ENCODE results near the gene MLN.

DNA sequence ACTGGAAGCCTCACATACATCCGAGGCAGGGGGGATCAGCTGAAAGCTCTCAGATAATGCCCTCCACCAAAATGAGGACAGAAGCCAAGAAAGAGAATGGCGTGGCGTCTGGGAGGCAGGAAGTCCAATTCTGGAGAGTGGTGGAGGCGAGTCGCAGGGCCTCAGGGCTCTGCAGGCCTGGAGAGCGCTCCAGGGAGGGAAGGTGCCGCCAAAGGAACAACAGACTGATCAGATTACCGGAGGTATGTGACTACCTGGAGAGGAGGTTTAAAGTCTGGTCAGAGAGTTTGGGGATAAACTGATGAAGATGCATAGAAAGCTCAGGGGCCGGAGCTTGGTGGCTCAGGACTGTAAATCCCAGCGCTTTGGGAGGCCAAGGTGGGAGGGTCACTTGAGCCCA is 45.9 kb downstream of the MLN start:
- TF ChIP-seq, protein P1, sequence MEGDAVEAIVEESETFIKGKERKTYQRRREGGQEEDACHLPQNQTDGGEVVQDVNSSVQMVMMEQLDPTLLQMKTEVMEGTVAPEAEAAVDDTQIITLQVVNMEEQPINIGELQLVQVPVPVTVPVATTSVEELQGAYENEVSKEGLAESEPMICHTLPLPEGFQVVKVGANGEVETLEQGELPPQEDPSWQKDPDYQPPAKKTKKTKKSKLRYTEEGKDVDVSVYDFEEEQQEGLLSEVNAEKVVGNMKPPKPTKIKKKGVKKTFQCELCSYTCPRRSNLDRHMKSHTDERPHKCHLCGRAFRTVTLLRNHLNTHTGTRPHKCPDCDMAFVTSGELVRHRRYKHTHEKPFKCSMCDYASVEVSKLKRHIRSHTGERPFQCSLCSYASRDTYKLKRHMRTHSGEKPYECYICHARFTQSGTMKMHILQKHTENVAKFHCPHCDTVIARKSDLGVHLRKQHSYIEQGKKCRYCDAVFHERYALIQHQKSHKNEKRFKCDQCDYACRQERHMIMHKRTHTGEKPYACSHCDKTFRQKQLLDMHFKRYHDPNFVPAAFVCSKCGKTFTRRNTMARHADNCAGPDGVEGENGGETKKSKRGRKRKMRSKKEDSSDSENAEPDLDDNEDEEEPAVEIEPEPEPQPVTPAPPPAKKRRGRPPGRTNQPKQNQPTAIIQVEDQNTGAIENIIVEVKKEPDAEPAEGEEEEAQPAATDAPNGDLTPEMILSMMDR (conservative IDR thresholded peaks at IDR 0.05; ENCODE audit: low read depth, low read length), result no peak
- TF ChIP-seq POLR2A (IDR thresholded peaks at IDR 0.05; ENCODE audit: low read depth, low read length) (no peak), BHLHE40 (IDR thresholded peaks at IDR 0.05; ENCODE audit: low read depth, low read length) (no peak)
